ENCODE results near the gene NOL12. TPM values are rescaled to one million over a fixed set of nuclear protein-coding genes. Genes with fewer than 3 reads are reported as not detected.

The NOL12 gene, protein sequence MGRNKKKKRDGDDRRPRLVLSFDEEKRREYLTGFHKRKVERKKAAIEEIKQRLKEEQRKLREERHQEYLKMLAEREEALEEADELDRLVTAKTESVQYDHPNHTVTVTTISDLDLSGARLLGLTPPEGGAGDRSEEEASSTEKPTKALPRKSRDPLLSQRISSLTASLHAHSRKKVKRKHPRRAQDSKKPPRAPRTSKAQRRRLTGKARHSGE
- total RNA-seq, result 20.2 and 27.0 TPM in 2 replicates

DNA sequence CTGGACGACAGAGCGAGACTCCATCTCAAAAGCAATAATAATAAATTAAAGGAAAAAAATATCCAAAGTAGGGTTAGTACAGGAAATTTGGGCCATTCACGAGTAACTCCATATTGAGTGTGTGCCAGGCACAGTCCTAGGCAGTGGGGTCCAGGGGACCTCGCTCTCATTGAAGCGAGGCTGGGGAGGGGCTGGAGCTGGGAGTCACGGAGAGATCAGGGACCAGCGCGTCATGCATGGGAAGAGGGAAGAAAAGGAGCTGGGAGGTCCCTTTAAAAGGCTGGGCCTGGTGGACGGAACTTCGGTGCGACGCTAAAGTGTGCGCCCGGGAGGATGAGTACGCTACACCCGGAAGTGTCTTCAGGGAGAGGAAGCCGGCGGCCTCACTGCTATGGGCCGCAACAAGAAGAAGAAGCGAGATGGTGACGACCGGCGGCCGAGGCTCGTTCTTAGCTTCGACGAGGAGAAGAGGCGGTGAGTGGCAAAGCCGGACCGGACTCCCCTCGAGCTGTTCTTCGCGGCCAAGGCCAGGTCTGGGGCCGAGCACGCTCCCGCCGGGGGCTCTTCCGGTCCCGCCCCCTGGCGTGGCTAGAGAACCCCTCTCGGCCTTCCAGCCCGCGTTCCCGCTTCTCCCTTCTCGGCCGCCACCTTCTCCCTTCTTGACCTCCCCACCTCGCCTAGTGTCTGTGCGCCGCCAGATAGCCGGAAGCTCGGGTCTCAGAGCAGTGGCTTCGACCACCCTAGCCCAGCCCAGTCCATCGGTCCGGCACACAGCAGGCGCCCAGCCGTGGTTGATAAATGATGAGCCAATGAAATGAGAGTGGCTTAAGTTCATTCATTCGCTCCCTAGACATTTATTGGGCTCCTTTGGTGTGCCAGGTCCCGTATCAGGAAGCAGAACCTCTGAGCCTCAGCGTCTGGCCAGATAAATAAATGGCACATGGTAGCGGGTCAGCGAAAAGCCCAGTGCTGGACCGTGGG is at the start of gene NOL12:
Gene NOL12 (plus strand): TSS at position 342 of the 981 bp plus-strand sequence. CDS start 50 bp downstream, at position 392.

DNA sequence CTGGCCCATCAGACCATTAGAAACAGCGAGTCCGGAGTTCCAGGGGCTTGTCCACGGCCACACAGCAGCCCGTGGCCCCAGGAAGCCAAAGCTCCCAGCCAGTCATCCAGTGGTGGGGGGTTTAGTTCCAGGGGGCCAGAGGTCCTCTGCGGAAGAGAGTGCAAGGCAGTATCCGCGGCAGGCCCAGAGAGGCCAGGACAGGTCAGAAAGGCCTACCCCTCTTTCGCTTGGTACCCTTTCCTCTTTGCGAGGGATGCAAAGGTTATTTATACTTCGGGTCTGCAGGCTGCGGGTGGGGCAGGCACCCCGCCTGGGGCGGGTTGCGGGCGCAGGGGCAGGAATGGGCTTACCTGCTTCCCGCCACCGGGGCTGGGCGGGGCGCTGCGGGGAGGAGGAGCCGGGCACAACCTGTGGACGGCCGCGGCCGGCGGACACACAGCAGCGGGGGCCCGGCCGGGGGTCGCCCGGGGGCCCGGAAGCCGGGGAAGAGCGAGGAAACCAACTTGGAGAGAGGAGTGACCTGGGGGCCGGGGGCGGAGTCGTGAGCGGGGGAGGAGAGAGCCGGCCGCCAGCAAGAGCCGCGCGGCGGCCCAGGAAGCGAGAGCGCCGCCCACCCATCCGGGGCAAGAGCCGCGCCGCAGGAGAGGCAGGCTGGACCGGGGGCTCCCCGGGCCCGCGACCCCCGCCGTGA is 46.9 kb upstream of the NOL12 start, which contains the start of gene SH3BP1:
Gene SH3BP1 (plus strand): TSS at position 600 of the 691 bp plus-strand sequence. CDS start 119 bp downstream, outside the sequence.

DNA sequence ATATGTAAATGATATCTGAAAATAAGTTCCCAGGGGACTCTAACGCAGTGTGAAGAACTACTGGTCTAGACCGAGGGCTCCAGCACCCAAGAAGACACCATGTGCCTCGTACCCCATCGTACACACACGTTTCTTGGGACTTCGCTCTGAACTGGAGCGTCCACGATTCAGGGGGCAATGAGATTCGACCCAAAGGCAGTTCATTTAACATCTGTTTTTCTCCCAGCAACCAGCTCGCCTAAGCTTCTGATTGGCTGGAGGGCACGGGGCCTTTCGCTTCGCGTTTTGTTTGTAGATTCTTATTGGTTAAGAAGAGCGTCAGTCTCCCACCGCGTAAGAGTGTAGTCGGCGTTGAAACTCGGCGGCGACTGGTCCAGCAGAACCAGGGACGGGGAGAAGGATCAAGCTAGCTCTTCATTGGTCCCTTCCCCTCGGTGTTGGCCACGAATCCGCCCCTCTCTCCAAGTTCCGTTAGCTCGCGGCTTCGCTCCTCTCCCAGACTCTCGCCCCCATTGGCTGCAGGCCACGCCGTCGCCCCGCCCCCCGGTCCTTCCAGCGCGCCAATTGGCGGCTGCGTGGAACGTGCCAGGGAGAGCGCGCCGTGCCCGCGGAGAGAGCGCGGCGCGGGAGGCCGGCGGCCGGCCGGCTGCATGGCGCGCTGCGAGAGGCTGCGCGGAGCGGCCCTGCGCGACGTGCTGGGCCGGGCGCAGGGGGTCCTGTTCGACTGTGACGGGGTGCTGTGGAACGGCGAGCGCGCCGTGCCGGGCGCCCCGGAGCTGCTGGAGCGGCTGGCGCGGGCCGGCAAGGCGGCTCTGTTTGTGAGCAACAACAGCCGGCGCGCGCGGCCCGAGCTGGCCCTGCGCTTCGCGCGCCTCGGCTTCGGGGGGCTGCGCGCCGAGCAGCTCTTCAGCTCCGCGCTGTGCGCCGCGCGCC is 27.7 kb upstream of the NOL12 start, which contains the start of gene PDXP:
Gene PDXP (plus strand): TSS at position 591 of the 933 bp plus-strand sequence. CDS start 60 bp downstream, at position 651.

DNA sequence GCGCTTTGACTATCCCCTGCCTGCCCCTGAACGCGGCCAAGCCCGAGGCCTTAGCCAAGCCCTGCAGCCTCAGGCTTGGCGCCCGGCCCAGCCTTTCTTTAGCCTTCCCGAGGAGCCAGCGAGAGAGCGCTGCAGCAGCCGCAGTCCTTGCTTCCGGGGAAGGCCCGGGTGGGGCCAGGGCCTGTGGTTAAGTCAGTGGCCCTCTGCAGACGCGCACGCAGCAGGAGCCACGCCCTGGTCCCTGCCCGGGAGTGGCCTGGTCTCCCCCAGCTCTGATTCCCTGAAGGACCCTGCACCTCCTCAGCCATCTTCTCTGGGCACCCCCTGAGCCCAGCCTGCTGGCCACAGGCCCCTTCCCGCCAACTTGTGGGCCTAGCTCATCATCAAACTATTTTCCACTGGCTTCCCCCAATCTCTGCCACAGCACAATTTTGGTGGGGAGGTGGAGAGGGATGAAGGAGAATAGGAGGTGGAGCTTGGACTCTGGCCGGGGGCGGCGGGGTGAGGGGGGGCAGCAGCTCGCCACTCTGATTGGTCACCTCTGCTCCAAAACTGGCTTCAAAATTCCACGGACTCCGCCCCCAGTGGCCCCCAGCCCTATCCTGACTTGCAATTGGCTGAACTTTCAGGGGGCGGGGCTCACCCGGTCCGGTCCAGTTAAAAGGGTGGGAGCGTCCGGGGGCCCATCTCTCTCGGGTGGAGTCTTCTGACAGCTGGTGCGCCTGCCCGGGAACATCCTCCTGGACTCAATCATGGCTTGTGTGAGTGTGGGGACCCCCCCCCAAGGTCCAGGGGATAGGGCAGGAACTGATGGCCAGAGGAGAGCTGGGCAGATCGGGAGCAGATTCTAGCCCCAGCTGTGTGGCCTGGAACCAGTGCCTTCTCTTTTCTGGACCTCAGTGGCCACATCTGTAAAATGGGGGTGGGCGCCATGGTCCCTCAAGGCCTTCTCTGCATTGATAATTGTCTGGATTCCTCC is 10.9 kb upstream of the NOL12 start, which contains the start of gene LGALS1:
Gene LGALS1 (plus strand): TSS at position 686 of the 979 bp plus-strand sequence. CDS start 67 bp downstream, at position 753.

DNA sequence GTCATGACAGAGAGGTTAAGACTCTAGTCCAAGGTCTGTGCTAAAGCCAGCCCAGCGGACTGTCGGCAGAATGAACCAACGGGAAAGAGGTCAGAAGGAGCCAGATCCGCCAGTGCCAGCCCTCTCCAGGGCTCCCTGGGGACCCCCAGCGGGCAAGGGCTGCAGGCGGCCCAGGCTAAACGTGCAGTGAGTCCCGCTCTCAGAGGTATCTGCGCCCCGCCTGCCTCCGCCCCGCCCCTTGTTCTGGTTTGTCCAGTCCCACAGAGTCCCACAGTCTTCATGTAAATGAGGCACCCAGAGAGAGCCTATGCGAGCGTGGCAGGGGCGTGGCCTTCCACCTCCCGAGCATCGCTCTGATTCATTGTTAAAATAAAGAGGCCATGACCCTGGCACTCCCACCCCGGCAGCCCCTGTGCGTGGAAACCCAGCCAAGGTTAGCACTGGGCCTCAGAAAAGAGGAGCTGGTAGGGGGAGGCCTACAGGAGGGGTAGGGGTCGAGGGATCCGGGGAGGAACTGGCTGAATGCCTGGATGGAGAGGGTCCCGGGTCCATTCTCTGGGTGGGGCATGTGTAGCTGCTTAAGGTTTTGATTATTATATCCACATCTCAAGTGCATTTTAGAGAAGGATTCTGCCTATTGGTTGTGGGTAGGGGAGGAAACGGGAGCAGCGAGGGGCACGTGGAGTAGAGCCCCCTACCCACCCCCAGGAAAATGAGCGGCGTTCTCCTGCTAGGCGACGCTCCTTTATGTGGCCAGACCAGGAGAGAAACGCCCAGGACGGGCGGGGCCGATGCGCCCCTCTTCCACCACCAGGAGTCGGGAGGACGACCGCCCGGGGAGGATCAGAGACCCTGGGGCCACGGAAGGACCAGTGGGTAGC is 10.8 kb downstream of the NOL12 start, which contains the start of gene TRIOBP:
Gene TRIOBP (plus strand): TSS at position 392 of the 881 bp plus-strand sequence. CDS start 4,318 bp downstream, outside the sequence.

Small RNA genes within 50 kb of the gene (small RNA-seq; reads per million reads assigned to genes)
- not detected for gene RN7SL385P

Other genes with a start within 250 kb of the NOL12 start
- 0.59 TPM in 1 of 2 replicates, not detected in the other for gene MFNG, start 200.0 kb upstream of the NOL12 start, total RNA-seq
- gene CARD10, start 166.9 kb upstream of the NOL12 start, total RNA-seq, result 17.3 and 32.1 TPM in 2 replicates
- gene CDC42EP1, start 125.9 kb upstream of the NOL12 start, total RNA-seq, result 23.9 and 26.5 TPM in 2 replicates
- gene LGALS2, start 106.3 kb upstream of the NOL12 start, total RNA-seq, result not detected in 2 replicates
- gene GGA1, start 77.5 kb upstream of the NOL12 start, total RNA-seq, result 35.6 and 58.8 TPM in 2 replicates
- gene SH3BP1, start 46.7 kb upstream of the NOL12 start, total RNA-seq, result 7.0 and 12.3 TPM in 2 replicates
- 10.7 and 16.0 TPM in 2 replicates for gene PDXP, start 27.6 kb upstream of the NOL12 start, total RNA-seq
- gene LGALS1, start 10.7 kb upstream of the NOL12 start, total RNA-seq, result 3,847 and 6,336 TPM in 2 replicates
- 191 and 224 TPM in 2 replicates for gene TRIOBP, start 10.7 kb downstream of the NOL12 start, total RNA-seq
- 34.2 and 45.0 TPM in 2 replicates for gene GCAT, start 121.6 kb downstream of the NOL12 start, total RNA-seq
- gene GALR3, start 137.0 kb downstream of the NOL12 start, total RNA-seq, result not detected in 2 replicates
- gene ANKRD54, start 158.0 kb downstream of the NOL12 start, total RNA-seq, result 28.7 and 37.1 TPM in 2 replicates
- gene EIF3L, start 163.1 kb downstream of the NOL12 start, total RNA-seq, result 356 and 358 TPM in 2 replicates
- 34.5 and 65.7 TPM in 2 replicates for gene MICALL1, start 220.0 kb downstream of the NOL12 start, total RNA-seq

Data from subcutaneous preadipocyte (primary cell).